Panc1 (cell line): ENCODE results near the gene KATNAL2. TPM values are rescaled to one million over a fixed set of nuclear protein-coding genes. Genes with fewer than 3 reads are reported as not detected.

Experiments used
- ATAC-seq: fragments of 200-7000 bp; cut with Tn5 transposase; 2 replicates; pipeline ENCODE4 v1.9.1; 2020; ENCODE audit warnings: mild to moderate bottlenecking, moderate library complexity
- BruUV-seq: library from RNA; stranded (reverse); fragments of 400-500 nt; replicated peaks from 2 replicates; lab custom pipeline; 2021; lab: Mats Ljungman, UMichigan
- CTCF ChIA-PET: fragments of 300-600 bp; sonication (Branson Sonifier 250); formaldehyde crosslinking; loops from one replicate; lab custom pipeline; 2022; ENCODE audit warnings: antibody characterized with exemption; lab: Charles Lee
- POLR2A ChIA-PET: fragments of 300-600 bp; sonication (Branson Sonifier 250); formaldehyde crosslinking; loops from one replicate; lab custom pipeline; 2022; ENCODE audit warnings: antibody characterized with exemption; lab: Charles Lee
- DNase-seq: peaks from one replicate; pipeline ENCODE4 v3.0.0-alpha.2; 2010; ENCODE audit warnings: low read depth, low spot score
- H3K27ac ChIP-seq: 2 replicates; pipeline ENCODE4 v1.5.1; 2011; ENCODE audit warnings: mild to moderate bottlenecking, low read length, inconsistent platforms
- H3K27me3 ChIP-seq: fragments of 200-500 bp; sonication (Bioruptor generic); 2 replicates; pipeline ENCODE4 v1.6.0; 2014; ENCODE audit warnings: low read length, inconsistent platforms; ENCODE audit not compliant: control insufficient read depth, insufficient read depth
- H3K36me3 ChIP-seq: fragments of 200-500 bp; sonication (Bioruptor generic); 2 replicates; pipeline ENCODE4 v1.5.1; 2014; ENCODE audit warnings: inconsistent platforms, mild to moderate bottlenecking, low read length, moderate library complexity; ENCODE audit not compliant: control insufficient read depth, insufficient read depth
- H3K4me1 ChIP-seq: 2 replicates; pipeline ENCODE4 v1.5.1; 2011; ENCODE audit warnings: inconsistent platforms, mild to moderate bottlenecking, low read length, moderate library complexity; ENCODE audit not compliant: control insufficient read depth, insufficient read depth
- H3K4me3 ChIP-seq, 2 experiments: 2 replicates each; pipeline ENCODE4 v1.5.1; 2011 to 2012; ENCODE audit warnings: low read depth in 2 of 2, low read length in 2 of 2, mild to moderate bottlenecking in 2 of 2, inconsistent platforms in 1 of 2, moderate library complexity in 1 of 2
- H3K9me3 ChIP-seq: fragments of 200-500 bp; sonication (Bioruptor generic); 2 replicates; pipeline ENCODE4 v1.5.1; 2014; ENCODE audit warnings: low read depth, mild to moderate bottlenecking, inconsistent platforms, low read length, moderate library complexity; ENCODE audit not compliant: control insufficient read depth, insufficient read depth
- CTCF ChIP-seq: fragments of 450-650 bp; IDR thresholded peaks from 2 replicates; pipeline ENCODE4 v1.5.1; 2017; ENCODE audit warnings: mild to moderate bottlenecking
- POLR2AphosphoS5 ChIP-seq: IDR thresholded peaks from 2 replicates; pipeline ENCODE4 v1.6.1; 2012; ENCODE audit warnings: mild to moderate bottlenecking, low read depth, low read length, moderate library complexity
- REST ChIP-seq, 2 experiments: IDR thresholded peaks; 2 replicates each; pipeline ENCODE4 v1.6.1; 2011 to 2012; ENCODE audit warnings: low read depth in 2 of 2, control low read depth in 1 of 2, low read length in 1 of 2, mild to moderate bottlenecking in 1 of 2, moderate library complexity in 1 of 2; ENCODE audit not compliant: insufficient read depth in 1 of 2
- SIN3A ChIP-seq: IDR thresholded peaks from 2 replicates; pipeline ENCODE4 v1.6.1; 2012; ENCODE audit warnings: low read depth, mild to moderate bottlenecking, low read length, moderate library complexity, borderline replicate concordance; ENCODE audit not compliant: insufficient read depth
- TCF7L2 ChIP-seq: IDR thresholded peaks from 2 replicates; pipeline ENCODE4 v1.6.1; 2011; ENCODE audit warnings: mild to moderate bottlenecking, low read depth, low read length, inconsistent platforms
- in situ Hi-C: cut with HindIII; loops from 2 replicates; pipeline ENCODE4 v1.10.0; 2016; ENCODE audit warnings: low sequenced_read_pairs, low pct_unique_long_range_greater_than_20kb
- intact Hi-C: fragments of 100-400 bp; cut with micrococcal nuclease; formaldehyde crosslinking; loops from one replicate; pipeline ENCODE4 v1.10.0; 2022; ENCODE audit not compliant: unreplicated experiment
- total RNA-seq: library from RNA; stranded (reverse); gene quantifications from one replicate; pipeline ENCODE4 v1.2.1, GENCODE V29; 2021; ENCODE audit not compliant: unreplicated experiment

The KATNAL2 gene
- total RNA-seq, 1 experiment from 2014 or later, result 2.6 TPM

GRCh38 chr18:46877329-46877987 is 39.9 kb upstream of the KATNAL2 start:
- no TSS peak for BruUV-seq
- DNase-seq (no peak), ATAC-seq (no peak)
- intact Hi-C loops (no loop called here), in situ Hi-C loops (no loop called here)
- no peaks in the 10 kb centered on the region; the same call in 1 of the 2 replicates for H3K36me3 ChIP-seq
- H3K9me3 ChIP-seq, result peaks cover 5% of the 10 kb centered on the region; the same call in 1 of the 2 replicates
- no peaks in the 10 kb centered on the region for H3K27me3 ChIP-seq
- H3K4me3 ChIP-seq, result no peak overlapping the region
- H3K4me1 ChIP-seq, result no peaks in the 10 kb centered on the region
- POLR2A ChIA-PET, result no interaction called here
- no peak for TF ChIP-seq SIN3A
- TF ChIP-seq REST (IDR thresholded peaks at IDR 0.05; ENCODE audit: insufficient read depth in 1 of 2, low read depth in 2 of 2, low read length in 1 of 2), result no peak
- no peak for TF ChIP-seq POLR2AphosphoS5
- no peak for TF ChIP-seq TCF7L2
- TF ChIP-seq CTCF, result no peak
- CTCF ChIA-PET, result no interaction called here
- H3K27ac ChIP-seq, result no peak overlapping the region

GRCh38 chr18:46883180-46883579 is 34.2 kb upstream of the KATNAL2 start:
- Histone ChIP-seq H3K27ac (no peak overlapping the region), H3K27me3 (no peaks in the 10 kb centered on the region), H3K4me3 (no peak overlapping the region), H3K9me3 (peaks cover 5% of the 10 kb centered on the region; the same call in 1 of the 2 replicates), H3K4me1 (no peaks in the 10 kb centered on the region), H3K36me3 (no peaks in the 10 kb centered on the region)
- no peak for TF ChIP-seq POLR2AphosphoS5
- no peak for TF ChIP-seq TCF7L2
- TF ChIP-seq CTCF, result no peak
- TF ChIP-seq SIN3A, result no peak
- TF ChIP-seq REST (IDR thresholded peaks at IDR 0.05; ENCODE audit: insufficient read depth in 1 of 2, low read depth in 2 of 2, low read length in 1 of 2), result no peak
- intact Hi-C loops, result no loop called here
- CTCF ChIA-PET, result no interaction called here
- no peak for ATAC-seq
- BruUV-seq, result no TSS peak
- in situ Hi-C loops, result no loop called here
- POLR2A ChIA-PET, result interaction anchor here (0.7 kb wide), 1 partner anchor 11 kb away, joined by 5 read pairs; no protein-coding TSS in a partner anchor
- DNase-seq, result no peak
